Hematopoietic multipotent progenitor cell treated with erythropoietin and hydrocortisone succinate and interleukin-3 and kit ligand, for 17 days (in vitro differentiated cells): ENCODE data around the gene MXRA7.
"Not testable (repeated sequence)": the region's sequence is repeated elsewhere in the genome, so short reads cannot be mapped to it uniquely, and the experiment has no call there.

Source experiments
- DNase-seq: peaks from one replicate; pipeline ENCODE4 v3.0.0-alpha.2; 2015; ENCODE audit warnings: low spot score

Gene MXRA7

DNA sequence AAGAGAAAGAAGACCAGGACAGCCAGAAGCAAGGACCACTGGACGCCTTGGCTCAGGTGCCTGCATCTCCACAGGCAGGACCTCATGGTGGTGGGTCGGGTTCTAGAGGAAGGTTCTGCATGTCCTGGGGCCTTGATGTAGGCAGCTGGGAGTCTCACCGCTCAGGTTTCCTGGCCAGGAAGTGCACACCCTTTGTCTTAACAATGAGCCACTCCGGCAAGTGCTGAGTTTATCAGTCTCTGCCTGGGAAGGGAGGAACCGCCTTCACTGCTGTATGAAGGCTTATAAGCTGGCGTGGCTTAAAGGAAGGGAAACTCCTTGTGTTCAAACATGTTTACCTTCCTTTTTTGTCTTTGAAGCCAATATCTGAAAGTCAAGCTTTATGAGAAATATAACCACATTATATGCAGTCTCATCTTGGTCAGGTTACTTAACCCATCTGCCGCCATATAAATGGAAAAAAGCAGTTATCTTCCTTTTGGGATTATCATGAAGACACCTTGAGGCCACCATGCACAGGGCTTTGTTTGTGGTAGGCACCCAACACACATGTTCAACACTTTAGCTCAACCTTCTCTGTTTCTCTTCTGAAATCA lies 67.1 kb downstream of the MXRA7 start, which contains the start of gene ST6GALNAC1:
Gene ST6GALNAC1, minus strand, starts transcription at position 205 of the 596 bp plus-strand sequence. Its CDS starts 119 bp downstream, at position 86.
- peak; percentile 50 for DNase-seq

DNA sequence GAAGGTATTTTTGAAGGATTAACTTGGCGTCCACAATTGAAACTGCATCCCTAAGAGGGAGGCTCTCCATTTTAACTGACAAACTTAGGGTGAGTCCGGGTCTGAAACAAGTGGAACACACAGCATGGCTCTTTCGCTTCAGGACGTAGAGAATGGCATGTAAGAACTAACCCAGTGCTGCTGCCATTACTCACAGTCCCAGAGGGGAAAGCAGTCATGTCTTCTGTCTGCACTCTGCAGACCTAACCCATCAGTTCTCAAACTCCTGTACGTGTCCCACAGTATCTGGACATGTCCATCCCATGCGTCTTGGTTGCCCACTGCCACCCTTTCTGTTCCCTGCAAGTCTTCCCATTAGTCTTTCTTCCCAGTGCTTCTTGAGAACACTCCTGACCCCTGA lies 67.8 kb downstream of the MXRA7 start:
- DNase-seq: no peak

DNA sequence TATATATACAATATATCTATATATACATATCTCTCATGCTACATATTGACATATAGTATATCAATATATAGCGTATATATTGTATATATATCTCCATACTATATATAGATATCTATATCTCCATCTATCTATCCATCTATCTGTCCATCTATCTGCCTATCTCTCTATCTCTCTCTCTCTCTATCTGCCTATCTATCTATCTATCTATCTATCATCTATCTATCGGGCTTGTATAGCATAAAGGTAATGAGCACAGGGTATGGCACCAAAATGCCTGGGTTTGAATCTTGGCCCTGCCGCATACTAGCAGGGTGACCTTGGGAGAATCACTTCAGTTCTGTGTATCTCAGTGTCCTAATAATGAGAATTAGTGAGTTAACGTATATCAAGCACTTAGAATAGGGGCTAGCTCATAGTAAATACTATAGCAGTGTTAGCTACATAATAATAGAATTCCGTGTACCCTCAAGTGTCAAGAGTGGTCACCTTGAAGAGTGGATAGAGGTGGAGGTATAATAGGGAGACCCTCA lies 68.7 kb downstream of the MXRA7 start:
- DNase-seq: no peak

DNA sequence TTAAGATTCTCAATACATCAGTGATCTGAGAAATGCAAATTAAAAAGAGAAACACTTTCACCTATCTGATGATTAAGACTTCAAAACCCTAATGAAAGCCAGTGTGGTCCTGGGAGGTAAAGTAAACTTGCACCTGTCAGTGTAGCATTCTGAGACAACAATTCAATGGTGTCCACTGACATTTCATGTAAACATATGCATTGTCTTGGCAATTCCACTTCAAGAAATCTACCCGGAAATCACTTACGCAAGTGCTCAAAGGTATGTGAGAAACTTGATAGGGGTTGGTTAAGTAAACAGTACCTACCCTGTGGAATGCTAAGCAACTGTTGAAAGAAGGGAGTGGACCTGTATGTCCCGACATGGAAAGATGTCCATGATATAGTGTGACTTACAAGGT lies 69.3 kb downstream of the MXRA7 start:
- peak; percentile 22 for DNase-seq

DNA sequence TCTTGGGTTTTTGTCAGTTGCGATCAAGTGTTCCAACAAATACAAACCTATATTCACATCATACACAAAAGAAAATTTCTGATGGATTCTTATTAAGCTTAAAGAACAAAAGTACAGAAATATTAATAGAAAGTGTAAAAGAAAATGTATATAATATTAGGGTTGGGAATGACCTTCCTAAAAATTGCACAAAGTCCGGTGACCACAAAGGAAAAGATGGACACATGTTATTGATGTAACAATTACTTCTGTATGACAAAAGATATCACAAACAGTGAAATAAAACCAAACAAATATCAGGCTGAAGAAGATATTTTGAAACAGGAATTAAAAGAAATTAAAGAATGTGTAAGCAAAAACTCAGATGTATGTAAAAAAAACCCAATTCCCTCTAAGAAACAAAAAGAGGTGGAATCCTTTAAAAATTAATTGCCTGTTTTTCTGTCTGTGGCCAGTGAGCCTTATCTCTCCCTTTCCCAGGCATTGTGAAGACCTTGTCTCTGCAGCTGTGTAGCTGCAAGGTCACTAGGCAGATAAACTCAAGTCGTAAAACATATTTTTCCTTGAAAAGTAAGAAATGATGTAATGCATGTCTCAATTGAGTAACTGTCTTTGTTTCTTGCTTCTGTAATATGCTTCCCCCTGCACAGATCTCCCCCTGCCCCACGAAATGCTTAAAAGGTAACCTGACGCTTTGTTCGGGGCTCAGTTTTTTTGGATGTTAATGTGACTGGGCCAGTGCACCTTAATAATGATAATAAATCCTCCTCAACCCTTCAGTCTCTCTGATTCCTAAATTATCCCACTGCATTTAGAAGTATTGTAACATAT lies 70.0 kb downstream of the MXRA7 start:
- DNase-seq: no peak

DNA sequence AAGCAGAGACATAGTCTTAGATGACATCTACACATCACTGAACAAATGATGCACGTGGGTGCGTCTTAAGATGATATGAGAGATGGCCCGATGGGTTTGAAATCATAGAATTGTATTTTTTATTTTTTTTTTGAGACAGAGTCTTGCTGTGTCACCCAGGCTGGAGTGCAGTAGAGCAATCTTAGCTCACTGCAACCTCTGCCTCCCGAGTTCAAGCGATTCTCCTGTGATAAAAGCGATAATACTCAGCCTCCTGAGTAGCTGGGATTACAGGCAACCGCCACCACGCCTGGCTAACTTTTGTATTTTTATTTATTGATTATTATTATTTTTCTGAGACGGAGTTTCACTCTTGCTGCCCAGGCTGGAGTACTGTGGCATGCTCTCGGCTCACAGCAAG lies 72.5 kb downstream of the MXRA7 start:
- DNase-seq: no peak

DNA sequence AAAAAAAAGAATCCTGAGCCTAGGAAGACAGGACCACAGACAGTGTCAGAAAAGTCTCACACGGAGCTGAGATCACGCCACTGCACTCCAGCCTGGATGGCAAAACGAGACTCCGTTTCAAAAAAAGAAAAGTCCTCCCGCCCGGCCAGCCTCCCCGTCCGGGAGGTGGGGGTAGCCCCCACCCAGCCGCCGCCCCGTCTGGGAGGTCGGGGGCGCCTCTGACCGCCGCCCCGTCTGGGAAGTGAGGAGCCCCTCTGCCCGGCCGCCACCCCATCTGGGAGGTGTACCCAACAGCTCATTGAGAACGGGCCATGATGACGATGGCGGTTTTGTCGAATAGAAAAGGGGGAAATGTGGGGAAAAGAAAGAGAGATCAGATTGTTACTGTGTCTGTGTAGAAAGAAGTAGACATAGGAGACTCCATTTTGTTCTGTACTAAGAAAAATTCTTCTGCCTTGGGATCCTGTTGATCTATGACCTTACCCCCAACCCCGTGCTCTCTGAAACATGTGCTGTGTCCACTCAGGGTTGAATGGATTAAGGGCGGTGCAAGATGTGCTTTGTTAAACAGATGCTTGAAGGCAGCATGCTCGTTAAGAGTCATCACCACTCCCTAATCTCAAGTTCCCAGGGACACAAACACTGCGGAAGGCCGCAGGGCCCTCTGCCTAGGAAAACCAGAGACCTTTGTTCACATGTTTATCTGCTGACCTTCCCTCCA lies 74.1 kb downstream of the MXRA7 start:
- not testable (repeated sequence) for DNase-seq

DNA sequence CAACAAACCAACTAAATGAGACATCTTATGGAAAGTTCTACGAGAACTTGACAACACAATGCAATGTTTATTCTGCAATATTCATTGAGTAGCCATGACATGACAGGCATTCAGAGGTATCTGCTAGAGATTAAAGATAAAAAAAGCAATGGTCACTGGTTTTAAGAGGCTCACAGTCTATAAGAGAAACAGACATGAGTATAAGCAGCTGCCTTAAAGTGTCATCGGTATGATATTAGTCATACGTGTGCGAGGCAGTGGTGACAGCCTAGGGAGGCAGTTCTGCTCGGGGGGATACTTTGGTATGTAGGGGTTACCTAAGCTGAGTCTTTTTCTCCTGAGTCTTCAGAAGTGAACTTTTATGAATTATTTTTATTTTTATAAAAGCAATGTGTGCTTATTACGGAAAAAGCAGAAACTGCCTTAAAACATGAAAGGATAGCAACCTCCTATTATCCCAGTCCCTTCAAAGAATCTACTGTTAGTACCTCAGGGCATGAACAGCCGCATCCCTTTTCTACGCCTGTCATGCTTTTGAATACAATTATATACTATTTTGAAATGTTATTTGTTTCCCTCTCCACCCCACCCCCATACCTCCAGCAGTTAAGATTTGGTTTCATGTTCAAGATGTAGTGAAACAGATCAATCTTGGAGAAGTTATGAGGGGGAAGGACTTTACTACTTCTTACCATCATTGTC lies 75.0 kb downstream of the MXRA7 start:
- no peak for DNase-seq

DNA sequence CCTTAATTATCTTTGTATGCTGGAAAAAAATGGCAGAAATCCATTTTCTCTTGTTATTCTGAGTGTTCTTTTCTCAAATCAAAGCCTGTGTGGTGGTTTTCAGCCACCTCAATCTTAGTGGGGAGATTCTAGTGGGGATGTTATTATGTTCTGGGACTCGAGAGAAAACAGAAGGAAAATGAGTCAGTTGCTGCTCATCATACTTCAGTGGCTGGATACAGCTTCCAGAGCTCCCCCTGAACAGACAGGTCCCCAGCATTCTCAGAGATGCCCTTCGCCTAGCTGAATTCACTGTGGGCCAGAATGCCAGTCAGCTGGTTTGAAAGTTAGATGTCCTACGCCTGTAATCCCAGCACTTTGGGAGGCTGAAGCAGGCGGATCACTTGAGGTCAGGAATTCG lies 75.7 kb downstream of the MXRA7 start:
- DNase-seq: no peak

DNA sequence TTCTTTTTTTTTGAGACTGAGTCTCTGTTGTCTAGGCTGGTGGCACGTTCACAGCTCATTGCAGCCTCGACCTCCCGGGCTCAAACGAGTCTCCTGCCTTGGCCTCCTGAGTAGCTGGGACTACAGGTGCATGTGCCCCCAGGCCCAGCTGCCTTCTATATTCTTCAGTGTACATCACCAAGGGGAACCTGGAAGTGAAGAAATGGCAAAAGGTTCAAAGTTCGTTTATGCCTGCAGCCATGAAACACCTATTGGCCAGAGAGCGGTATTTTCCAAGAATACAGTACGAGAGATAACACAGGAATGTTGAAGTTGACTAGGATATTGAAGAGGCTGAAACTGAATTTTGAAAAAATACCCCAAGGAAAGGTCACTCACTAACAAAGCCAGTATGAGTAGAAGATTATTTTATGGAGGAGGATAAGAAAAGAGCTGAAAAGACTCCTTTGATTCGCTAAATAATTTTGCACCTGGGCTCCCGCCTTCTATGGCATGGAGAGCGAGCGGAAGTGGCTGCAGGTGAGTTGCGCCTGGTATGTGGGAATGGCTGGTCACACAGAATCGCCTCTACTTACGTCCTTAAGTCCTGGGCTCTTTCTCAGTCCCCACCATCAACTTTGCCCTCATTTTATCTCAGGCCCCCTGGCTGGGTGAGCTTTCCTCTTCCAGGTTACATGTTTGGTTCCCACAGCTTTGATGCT lies 77.0 kb downstream of the MXRA7 start:
- no peak for DNase-seq

DNA sequence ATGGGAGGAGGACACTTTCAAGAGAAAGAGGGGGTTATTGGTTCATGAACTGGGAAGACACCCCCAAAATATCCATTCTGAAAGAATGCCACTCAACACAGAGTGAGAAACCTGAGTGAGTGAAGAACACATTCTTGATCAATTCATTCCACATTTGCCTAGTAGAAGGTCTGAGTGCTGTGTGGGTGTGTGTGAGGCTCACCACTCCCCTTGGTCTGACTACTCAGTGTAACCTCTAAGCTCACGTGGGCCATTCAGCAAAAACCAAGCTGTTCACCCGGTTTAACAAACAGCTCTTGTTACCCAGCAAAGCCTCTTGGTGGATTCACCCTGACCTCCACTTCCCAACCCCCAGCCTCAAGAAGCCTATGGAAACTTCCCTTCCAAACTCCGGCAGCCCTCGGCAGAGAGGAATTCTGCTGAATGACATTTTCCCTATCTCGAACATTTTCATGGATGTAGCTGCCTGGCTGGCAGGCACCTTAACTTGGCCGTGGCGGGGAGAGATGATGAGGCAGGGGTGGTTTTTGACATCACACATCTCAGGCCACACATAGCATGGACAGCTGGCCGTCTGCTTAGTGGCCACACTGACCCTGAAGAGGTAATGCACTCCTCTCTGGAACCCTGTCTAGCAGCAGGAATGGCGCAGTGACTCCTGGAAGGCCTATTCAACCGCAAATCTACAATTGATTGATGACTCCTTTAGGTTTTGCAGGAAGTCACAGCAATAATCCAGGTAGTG lies 78.8 kb downstream of the MXRA7 start:
- DNase-seq: no peak

DNA sequence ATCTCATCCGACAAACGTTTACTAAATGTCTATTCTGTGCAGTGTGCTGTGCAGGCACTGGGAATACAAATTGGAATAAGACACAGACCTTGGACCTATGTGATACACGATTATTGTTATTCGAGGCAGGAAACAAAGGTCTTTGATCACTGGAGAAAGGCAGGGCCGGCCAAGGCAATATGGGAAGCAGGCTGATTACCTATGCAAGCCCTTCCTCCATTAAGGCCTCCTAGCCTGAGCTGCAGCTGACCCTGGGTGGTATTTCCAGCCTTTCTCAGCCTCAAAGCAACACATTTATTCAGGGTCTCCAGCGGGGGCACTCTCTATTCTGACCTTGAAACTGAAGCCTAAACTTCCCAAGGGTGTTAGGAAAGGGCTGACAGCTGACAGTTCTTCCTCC lies 80.6 kb downstream of the MXRA7 start:
- no peak for DNase-seq
